Astrocyte of the hippocampus (primary cell): ENCODE results near the gene ANKS6.

Source experiments
- DNase-seq: peaks from one replicate; pipeline ENCODE4 v3.0.0; 2011; ENCODE audit warnings: low read depth, low spot score

The ANKS6 gene

GRCh38 chr9:98772364-98773155 is 23.8 kb downstream of the ANKS6 start:
- DNase-seq: no peak

- no peak for DNase-seq
These were observed 25.0 kb downstream of the ANKS6 start for GRCh38 chr9:98771209-98771874.

DNA sequence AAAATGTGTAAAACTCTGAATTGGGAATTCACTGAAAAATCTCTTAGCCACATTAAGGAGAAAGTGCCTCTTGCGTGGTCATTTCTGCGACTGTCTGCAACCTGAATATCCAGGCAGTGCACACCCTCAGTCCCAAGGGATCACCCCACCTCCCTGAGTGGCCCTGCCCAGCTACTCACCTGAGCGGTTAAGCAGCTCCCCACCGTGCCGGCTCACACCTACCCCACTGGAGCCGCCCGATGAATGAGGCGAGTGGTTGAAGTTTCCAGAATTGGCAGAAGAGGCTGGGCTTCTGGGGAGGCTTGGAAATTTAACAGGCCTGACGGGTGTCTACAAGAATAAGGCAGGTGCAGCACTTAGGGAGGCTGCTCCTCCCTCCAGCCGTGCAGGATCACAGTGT is 25.6 kb downstream of the ANKS6 start:
- DNase-seq: no peak

- no peak for DNase-seq
These were observed 28.0 kb downstream of the ANKS6 start for GRCh38 chr9:98768344-98768743.

DNA sequence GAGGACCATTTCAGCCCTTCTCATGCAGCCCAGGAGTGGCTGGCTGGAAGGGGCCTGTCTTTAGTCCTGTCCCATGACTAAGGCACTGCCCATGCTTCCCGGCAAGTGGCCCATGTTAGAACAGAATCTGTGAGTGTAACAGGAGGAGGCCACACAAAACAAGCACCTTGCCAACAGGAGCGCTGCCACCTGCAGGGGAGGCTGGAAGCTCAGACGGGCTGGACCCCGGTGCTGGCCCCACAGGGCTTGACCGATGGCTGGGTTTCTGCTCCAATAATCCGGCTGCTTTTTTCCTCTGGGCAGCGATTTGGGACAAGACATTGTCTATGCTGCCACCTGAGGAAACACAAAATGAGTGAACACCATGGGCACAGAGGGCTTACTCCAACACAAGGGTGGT is 28.4 kb downstream of the ANKS6 start:
- no peak for DNase-seq

GRCh38 chr9:98767196-98767595 is 29.2 kb downstream of the ANKS6 start:
- no peak for DNase-seq

- no peak for DNase-seq
These were observed 29.8 kb downstream of the ANKS6 start for GRCh38 chr9:98766586-98766985.

- DNase-seq: no peak
These were observed 31.1 kb downstream of the ANKS6 start for GRCh38 chr9:98765256-98765655.

GRCh38 chr9:98763986-98764745 is 32.2 kb downstream of the ANKS6 start:
- DNase-seq: no peak

- no peak for DNase-seq
These were observed 36.1 kb downstream of the ANKS6 start for GRCh38 chr9:98760231-98760630.

GRCh38 chr9:98755006-98755618 is 41.2 kb downstream of the ANKS6 start:
- no peak for DNase-seq

- no peak for DNase-seq
These were observed 45.1 kb downstream of the ANKS6 start for GRCh38 chr9:98751210-98751609.

GRCh38 chr9:98750364-98751060 is 45.8 kb downstream of the ANKS6 start:
- no peak for DNase-seq

DNA sequence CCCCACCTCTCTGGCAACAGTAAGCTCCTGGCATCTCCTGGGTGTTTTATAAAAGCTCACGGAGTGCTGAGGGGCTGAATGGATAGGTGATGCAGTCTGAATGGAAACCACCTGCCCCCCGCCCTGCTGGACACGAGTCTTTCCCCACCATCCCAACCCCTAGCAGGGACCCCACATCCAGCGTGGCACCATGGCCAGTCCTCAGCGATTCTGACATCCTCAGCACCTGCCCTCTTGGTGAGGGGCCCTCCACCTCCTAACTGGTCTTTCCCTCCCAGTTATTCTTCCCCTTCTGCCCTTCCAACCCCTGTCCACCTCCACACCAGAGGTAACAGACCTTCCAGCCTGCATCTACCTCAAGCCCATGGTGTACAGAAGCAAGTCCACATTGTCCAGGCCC is 48.9 kb downstream of the ANKS6 start:
- DNase-seq: no peak

DNA sequence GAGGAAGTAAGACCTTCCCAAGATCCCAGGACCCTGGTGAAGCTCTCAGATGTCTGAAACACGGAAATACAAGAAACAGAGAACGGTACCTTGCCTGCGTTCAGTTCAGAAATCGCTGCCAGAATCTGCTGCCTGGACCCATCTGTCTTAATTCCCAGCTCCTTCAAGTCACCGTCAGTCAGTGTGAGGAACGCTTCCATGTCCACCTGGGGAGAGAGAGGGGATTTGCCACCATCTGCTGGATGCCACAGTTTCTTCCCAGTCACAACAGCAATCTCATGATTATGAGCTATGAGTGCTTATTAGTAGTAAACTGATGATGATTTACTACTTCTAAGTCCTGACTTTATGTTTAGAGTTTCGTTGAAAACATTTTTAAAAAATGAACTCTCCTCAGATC is 50.9 kb downstream of the ANKS6 start:
- no peak for DNase-seq

DNA sequence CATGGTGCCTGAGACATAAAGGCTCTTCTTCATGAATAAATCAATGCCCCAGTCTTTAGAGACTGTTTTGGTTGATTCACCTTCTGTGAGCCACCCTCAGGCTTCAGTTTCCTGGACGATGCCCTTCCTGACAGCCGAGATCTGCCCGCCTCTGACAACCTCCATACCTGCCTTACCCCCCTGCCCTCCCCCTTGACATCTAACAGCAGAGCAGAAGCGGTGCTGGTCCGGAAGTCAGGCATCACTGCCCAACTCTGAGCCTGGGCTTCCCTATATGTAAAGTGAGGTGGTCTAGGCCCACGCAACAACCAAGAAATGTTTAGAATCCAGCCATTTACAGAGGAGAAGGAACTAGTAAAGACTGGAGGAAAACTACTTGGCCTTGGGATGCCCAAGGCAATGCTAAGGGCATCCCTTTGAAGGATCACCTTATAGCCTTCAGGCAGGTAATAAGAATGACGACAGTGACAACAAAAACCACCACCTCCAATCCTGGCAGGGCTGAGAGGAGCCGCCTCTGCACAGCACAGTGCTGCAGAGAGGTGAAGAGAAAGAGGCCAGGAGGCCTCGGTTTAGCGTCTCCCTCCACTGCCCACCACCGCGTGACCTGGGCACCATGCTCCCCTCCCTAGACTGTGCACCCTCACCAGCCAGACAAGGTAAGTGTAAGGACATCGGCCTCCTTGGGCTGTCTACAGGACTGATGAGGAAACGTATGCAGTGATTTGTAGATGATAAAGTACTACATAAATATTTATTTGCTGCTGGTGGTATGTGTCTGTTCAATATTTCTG is 52.3 kb downstream of the ANKS6 start:
- DNase-seq: no peak

DNA sequence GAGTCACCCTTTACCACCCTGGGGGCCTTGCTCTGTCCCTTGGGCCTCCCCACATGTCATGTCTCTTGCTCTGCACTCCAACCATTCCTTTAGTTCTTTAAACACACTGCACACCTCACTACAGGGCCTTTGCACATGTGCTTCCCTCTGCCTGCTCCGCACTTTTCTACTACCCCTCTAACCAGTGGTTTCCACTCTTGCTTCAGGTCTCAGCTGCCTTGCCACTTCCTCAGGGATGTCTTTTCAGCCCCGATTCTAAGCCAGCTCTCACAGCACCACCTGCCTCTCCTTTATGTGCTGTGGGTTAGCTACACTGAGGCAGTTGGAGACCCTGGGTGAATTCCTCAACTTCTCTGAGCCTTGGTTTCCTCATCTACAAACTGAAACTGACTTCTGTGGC is 53.0 kb downstream of the ANKS6 start:
- no peak for DNase-seq

GRCh38 chr9:98742325-98743280 is 53.8 kb downstream of the ANKS6 start:
- DNase-seq: no peak

DNA sequence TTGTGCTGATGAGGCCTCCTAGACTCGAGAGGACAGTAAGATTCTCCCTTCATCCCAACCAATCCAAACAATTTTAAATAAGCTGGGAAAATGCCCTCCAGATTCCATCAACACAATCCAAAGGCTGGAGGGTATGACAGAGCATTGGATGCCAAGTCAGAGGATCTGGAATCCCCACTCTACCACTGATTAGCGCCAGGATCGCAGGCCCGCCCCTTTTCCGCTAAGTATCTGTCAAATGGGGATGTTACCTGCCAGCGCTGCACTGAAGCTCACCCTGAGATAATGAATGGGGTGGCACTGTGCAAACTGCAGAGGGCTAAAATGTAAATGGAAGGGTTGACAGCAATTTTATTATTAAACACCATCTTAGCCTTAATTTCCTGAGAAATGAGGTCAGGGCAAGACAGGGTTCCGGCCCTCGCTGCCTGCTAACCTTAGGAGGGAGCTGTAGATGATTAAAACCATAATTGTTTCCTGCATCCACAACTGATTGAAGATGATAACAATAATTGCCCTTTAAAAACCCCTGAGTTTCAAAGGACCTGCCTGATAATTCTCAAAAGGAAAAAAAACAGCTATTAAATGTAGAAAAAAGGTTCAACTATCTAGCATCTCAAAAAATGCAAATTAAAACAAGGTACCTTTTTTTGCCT is 56.0 kb downstream of the ANKS6 start:
- no peak for DNase-seq
